GM23338 (cell line): ENCODE measurements around the gene ACTG1. TPM values are rescaled to one million over a fixed set of nuclear protein-coding genes. Genes with fewer than 3 reads are reported as not detected.

ENCODE experiments used
- ATAC-seq: fragments of 200-7000 bp; cut with Tn5 transposase; 3 replicates; pipeline ENCODE4 v1.9.1; 2020
- DNase-seq: peaks from one replicate; pipeline ENCODE4 v3.0.0-alpha.2; 2015; ENCODE audit warnings: low spot score
- H2AFZ ChIP-seq: fragments of 200-600 bp; sonication (generic); 2 replicates; pipeline ENCODE4 v1.8.0; 2016; ENCODE audit warnings: antibody characterized with exemption, mild to moderate bottlenecking, moderate library complexity
- H3F3A ChIP-seq: fragments of 200-600 bp; sonication (generic); replicated peaks from 2 replicates; pipeline ENCODE4 v1.8.0; 2017; ENCODE audit warnings: antibody characterized with exemption, mixed run types, low read depth
- H3K27ac ChIP-seq: fragments of 200-600 bp; sonication (generic); 2 replicates; pipeline ENCODE4 v1.6.1; 2016; ENCODE audit warnings: low read depth
- H3K27me3 ChIP-seq: fragments of 200-600 bp; sonication (generic); 2 replicates; pipeline ENCODE4 v1.8.0; 2016; ENCODE audit warnings: mild to moderate bottlenecking, mixed run types, moderate library complexity; ENCODE audit not compliant: insufficient read depth
- H3K36me3 ChIP-seq: fragments of 200-600 bp; sonication (generic); 2 replicates; pipeline ENCODE4 v1.8.0; 2016; ENCODE audit warnings: mild to moderate bottlenecking; ENCODE audit not compliant: insufficient read depth
- H3K4me1 ChIP-seq: fragments of 200-600 bp; sonication (generic); 2 replicates; pipeline ENCODE4 v1.8.0; 2016; ENCODE audit warnings: mild to moderate bottlenecking, moderate library complexity; ENCODE audit not compliant: insufficient read depth
- H3K4me2 ChIP-seq: fragments of 200-600 bp; sonication (generic); 2 replicates; pipeline ENCODE4 v1.7.1; 2017; ENCODE audit warnings: mixed run types
- H3K4me3 ChIP-seq: fragments of 200-600 bp; sonication (generic); 2 replicates; pipeline ENCODE4 v1.6.1; 2016; ENCODE audit warnings: mixed run types
- H3K79me2 ChIP-seq: fragments of 200-600 bp; sonication (generic); replicated peaks from 2 replicates; pipeline ENCODE4 v1.8.0; 2017; ENCODE audit warnings: mild to moderate bottlenecking; ENCODE audit not compliant: insufficient read depth
- H3K9me2 ChIP-seq: fragments of 200-600 bp; sonication (generic); 2 replicates; pipeline ENCODE4 v1.8.0; 2017; ENCODE audit not compliant: insufficient read depth
- H4K20me1 ChIP-seq: fragments of 200-600 bp; sonication (generic); replicated peaks from 2 replicates; pipeline ENCODE4 v1.8.0; 2017; ENCODE audit warnings: mild to moderate bottlenecking; ENCODE audit not compliant: insufficient read depth
- H3K27ac Mint-ChIP-seq: 2 replicates; pipeline ENCODE4 v1.8.0; 2020; ENCODE audit warnings: inconsistent platforms, mild to moderate bottlenecking, moderate library complexity, mixed read lengths
- H3K27me3 Mint-ChIP-seq: 3 replicates; pipeline ENCODE4 v1.8.0; 2022; ENCODE audit warnings: low read depth, mild to moderate bottlenecking, moderate library complexity, mixed read lengths, inconsistent platforms; ENCODE audit not compliant: insufficient read depth, poor library complexity
- H3K36me3 Mint-ChIP-seq: 3 replicates; pipeline ENCODE4 v1.8.0; 2021; ENCODE audit warnings: low read depth, mild to moderate bottlenecking, inconsistent platforms, moderate library complexity, mixed read lengths
- H3K4me1 Mint-ChIP-seq: 3 replicates; pipeline ENCODE4 v1.8.0; 2020; ENCODE audit warnings: mild to moderate bottlenecking, inconsistent platforms, mixed read lengths
- H3K4me3 Mint-ChIP-seq: 3 replicates; pipeline ENCODE4 v1.8.0; 2021; ENCODE audit warnings: moderate library complexity, mild to moderate bottlenecking, inconsistent platforms, mixed read lengths
- H3K9me3 Mint-ChIP-seq: 3 replicates; pipeline ENCODE4 v1.8.0; 2020; ENCODE audit warnings: moderate library complexity, mild to moderate bottlenecking, inconsistent platforms, mixed read lengths
- CTCF ChIP-seq, 2 experiments: fragments of 200-600 bp in 1 of 2; sonication (generic) in 1 of 2; conservative IDR thresholded peaks; 2 replicates each; pipeline versions ENCODE4 v1.5.1 to v1.6.1; 2016 to 2017; ENCODE audit warnings: antibody characterized with exemption in 2 of 2, low read depth in 2 of 2, mild to moderate bottlenecking in 2 of 2, moderate library complexity in 1 of 2
- EZH2 ChIP-seq: fragments of 200-600 bp; sonication (generic); IDR thresholded peaks from one replicate; pipeline ENCODE4 v1.8.0; 2017; ENCODE audit warnings: antibody characterized with exemption, mild to moderate bottlenecking, low read depth; ENCODE audit not compliant: unreplicated experiment
- EZH2phosphoT487 ChIP-seq: fragments of 200-600 bp; sonication (generic); IDR thresholded peaks from one replicate; pipeline ENCODE4 v1.8.1; 2018; ENCODE audit warnings: antibody characterized with exemption; ENCODE audit not compliant: unreplicated experiment
- NANOG ChIP-seq: IDR thresholded peaks from 2 replicates; pipeline ENCODE4 v1.6.1; 2016; ENCODE audit warnings: antibody characterized with exemption, borderline replicate concordance
- POLR2AphosphoS5 ChIP-seq: IDR thresholded peaks from 2 replicates; pipeline ENCODE4 v1.6.1; 2016; ENCODE audit warnings: antibody characterized with exemption, low read depth
- REST ChIP-seq: IDR thresholded peaks from one replicate; pipeline ENCODE4 v1.6.1; 2018; ENCODE audit warnings: antibody characterized with exemption; ENCODE audit not compliant: unreplicated experiment
- STAT1 ChIP-seq: IDR thresholded peaks from one replicate; pipeline ENCODE4 v1.6.1; 2016; ENCODE audit warnings: antibody characterized with exemption; ENCODE audit not compliant: unreplicated experiment
- ZNF114 ChIP-seq: fragments of 250-450 bp; sonication (Bioruptor Pico); IDR thresholded peaks from 2 replicates; pipeline ENCODE4 v1.5.0; 2020; ENCODE audit warnings: mild to moderate bottlenecking, moderate library complexity
- ZNF331 ChIP-seq: fragments of 250-450 bp; sonication (Bioruptor Pico); IDR thresholded peaks from 2 replicates; pipeline ENCODE4 v1.5.0; 2020; ENCODE audit warnings: low read depth, mild to moderate bottlenecking, moderate library complexity
- polyA plus RNA-seq: library from polyadenylated mRNA; unstranded; fragments of >200 nt; fragmentation: Nextera tagmentation; extraction: Ambion mirVana; gene quantifications from 2 replicates; pipeline ENCODE4 v1.2.1, GENCODE V29; 2016
- total RNA-seq: library from RNA; depleted of rRNA; stranded (reverse); fragments of >200 nt; shearing (Covaris generic); gene quantifications from 2 replicates; pipeline ENCODE4 v1.2.3, GENCODE V29; 2014
- TF ChIP-seq, protein P1 (sequence below): fragments of 250-450 bp; sonication (Bioruptor Pico); IDR thresholded peaks from 2 replicates; pipeline ENCODE4 v1.5.0; 2020; ENCODE audit warnings: mild to moderate bottlenecking, moderate library complexity

ACTG1 gene
- total and polyA plus RNA-seq, 2 experiments from 2014 or later = 1,867 to 4,739 TPM

DNA sequence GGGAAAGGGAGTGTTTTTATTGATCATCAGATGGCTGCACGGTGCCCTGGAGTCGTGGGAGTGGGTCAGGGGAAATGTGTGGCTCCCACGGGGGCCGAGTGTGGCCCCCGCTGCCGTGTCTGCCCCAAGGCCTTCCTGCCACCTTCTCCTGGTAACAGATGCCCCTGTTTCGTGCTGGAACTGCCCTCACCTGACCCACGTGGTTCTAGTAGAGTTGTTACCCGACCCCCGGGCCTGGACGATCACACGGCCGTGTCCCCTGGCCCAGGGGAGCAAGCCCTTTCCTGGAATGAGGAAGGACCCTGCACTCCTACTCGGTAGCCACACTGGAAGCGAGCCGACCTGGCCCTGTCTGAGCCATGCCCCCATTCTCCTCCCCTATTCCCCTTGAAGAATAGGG lies 37.6 kb downstream of the ACTG1 start (continued):
- TF ChIP-seq ZNF114 (no peak), ZNF331 (CRISPR knock-in tag) (no peak)

GRCh38 chr17:81473019-81473418 lies 39.6 kb downstream of the ACTG1 start:
- no peak overlapping the region for H3K27ac ChIP-seq
- peaks cover 5% of the 10 kb centered on the region for H3K27me3 Mint-ChIP-seq
- no peaks in the 10 kb centered on the region for H3F3A ChIP-seq
- no peak for DNase-seq
- no peaks in the 10 kb centered on the region for H3K9me2 ChIP-seq
- no peaks in the 10 kb centered on the region for H3K79me2 ChIP-seq
- no peaks in the 10 kb centered on the region; the same call in 2 of the 3 replicates for H3K4me1 Mint-ChIP-seq
- no peaks in the 10 kb centered on the region for H3K36me3 ChIP-seq
- no peaks in the 10 kb centered on the region for H3K4me1 ChIP-seq
- no peaks in the 10 kb centered on the region; the same call in 2 of the 3 replicates for H3K36me3 Mint-ChIP-seq
- H3K4me3 Mint-ChIP-seq = no peak overlapping the region
- no peak overlapping the region for H2AFZ ChIP-seq
- H3K27me3 ChIP-seq = no peaks in the 10 kb centered on the region
- H3K9me3 Mint-ChIP-seq = peaks cover 3% of the 10 kb centered on the region; the same call in 2 of the 3 replicates
- ATAC-seq = no peak
- H3K27ac Mint-ChIP-seq = no peak overlapping the region
- no peaks in the 10 kb centered on the region for H4K20me1 ChIP-seq
- H3K4me3 ChIP-seq = no peak overlapping the region
- TF ChIP-seq EZH2phosphoT487 (no peak), EZH2 (no peak), POLR2AphosphoS5 (no peak), NANOG (no peak), CTCF (conservative IDR thresholded peaks at IDR 0.05; ENCODE audit: low read depth in 2 of 2) (no peak), ZNF331 (CRISPR knock-in tag) (no peak), STAT1 (no peak), REST (no peak)
- TF ChIP-seq, protein P1, sequence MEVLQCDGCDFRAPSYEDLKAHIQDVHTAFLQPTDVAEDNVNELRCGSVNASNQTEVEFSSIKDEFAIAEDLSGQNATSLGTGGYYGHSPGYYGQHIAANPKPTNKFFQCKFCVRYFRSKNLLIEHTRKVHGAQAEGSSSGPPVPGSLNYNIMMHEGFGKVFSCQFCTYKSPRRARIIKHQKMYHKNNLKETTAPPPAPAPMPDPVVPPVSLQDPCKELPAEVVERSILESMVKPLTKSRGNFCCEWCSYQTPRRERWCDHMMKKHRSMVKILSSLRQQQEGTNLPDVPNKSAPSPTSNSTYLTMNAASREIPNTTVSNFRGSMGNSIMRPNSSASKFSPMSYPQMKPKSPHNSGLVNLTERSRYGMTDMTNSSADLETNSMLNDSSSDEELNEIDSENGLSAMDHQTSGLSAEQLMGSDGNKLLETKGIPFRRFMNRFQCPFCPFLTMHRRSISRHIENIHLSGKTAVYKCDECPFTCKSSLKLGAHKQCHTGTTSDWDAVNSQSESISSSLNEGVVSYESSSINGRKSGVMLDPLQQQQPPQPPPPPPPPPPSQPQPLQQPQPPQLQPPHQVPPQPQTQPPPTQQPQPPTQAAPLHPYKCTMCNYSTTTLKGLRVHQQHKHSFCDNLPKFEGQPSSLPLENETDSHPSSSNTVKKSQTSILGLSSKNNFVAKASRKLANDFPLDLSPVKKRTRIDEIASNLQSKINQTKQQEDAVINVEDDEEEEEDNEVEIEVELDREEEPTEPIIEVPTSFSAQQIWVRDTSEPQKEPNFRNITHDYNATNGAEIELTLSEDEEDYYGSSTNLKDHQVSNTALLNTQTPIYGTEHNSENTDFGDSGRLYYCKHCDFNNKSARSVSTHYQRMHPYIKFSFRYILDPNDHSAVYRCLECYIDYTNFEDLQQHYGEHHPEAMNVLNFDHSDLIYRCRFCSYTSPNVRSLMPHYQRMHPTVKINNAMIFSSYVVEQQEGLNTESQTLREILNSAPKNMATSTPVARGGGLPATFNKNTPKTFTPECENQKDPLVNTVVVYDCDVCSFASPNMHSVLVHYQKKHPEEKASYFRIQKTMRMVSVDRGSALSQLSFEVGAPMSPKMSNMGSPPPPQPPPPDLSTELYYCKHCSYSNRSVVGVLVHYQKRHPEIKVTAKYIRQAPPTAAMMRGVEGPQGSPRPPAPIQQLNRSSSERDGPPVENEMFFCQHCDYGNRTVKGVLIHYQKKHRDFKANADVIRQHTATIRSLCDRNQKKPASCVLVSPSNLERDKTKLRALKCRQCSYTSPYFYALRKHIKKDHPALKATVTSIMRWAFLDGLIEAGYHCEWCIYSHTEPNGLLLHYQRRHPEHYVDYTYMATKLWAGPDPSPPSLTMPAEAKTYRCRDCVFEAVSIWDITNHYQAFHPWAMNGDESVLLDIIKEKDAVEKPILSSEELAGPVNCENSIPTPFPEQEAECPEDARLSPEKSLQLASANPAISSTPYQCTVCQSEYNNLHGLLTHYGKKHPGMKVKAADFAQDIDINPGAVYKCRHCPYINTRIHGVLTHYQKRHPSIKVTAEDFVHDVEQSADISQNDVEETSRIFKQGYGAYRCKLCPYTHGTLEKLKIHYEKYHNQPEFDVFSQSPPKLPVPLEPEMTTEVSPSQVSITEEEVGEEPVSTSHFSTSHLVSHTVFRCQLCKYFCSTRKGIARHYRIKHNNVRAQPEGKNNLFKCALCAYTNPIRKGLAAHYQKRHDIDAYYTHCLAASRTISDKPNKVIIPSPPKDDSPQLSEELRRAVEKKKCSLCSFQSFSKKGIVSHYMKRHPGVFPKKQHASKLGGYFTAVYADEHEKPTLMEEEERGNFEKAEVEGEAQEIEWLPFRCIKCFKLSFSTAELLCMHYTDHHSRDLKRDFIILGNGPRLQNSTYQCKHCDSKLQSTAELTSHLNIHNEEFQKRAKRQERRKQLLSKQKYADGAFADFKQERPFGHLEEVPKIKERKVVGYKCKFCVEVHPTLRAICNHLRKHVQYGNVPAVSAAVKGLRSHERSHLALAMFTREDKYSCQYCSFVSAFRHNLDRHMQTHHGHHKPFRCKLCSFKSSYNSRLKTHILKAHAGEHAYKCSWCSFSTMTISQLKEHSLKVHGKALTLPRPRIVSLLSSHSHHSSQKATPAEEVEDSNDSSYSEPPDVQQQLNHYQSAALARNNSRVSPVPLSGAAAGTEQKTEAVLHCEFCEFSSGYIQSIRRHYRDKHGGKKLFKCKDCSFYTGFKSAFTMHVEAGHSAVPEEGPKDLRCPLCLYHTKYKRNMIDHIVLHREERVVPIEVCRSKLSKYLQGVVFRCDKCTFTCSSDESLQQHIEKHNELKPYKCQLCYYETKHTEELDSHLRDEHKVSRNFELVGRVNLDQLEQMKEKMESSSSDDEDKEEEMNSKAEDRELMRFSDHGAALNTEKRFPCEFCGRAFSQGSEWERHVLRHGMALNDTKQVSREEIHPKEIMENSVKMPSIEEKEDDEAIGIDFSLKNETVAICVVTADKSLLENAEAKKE (CRISPR knock-in tag) = no peak
- H3K4me2 ChIP-seq = no peak overlapping the region
